Lung (tissue), 12 donors: ENCODE results near the gene CSRNP3. TPM values are rescaled to one million over a fixed set of nuclear protein-coding genes. Genes with fewer than 3 reads are reported as not detected.

Source experiments
- ATAC-seq: fragments of 200-7000 bp; cut with Tn5 transposase; one replicate; pipeline ENCODE4 v1.9.1; 2020; ENCODE audit warnings: moderate number of reproducible peaks; ENCODE audit not compliant: insufficient read depth, low FRiP score
- DNase-seq, 3 donors: peaks; one replicate each; pipeline ENCODE4 v3.0.0-alpha.2; 2013 to 2017
- H3K27ac ChIP-seq, 2 donors: one replicate each; pipeline ENCODE4 v1.5.1; 2013; ENCODE audit warnings: mild to moderate bottlenecking in 2 of 2, moderate library complexity in 2 of 2, control low read depth in 1 of 2, inconsistent platforms in 1 of 2, low read depth in 1 of 2, low read length in 1 of 2
- H3K27me3 ChIP-seq, 3 donors: one replicate each; pipeline ENCODE4 v1.5.1; 2013; ENCODE audit warnings: low read length in 2 of 3; ENCODE audit not compliant: control insufficient read depth in 3 of 3, insufficient read depth in 3 of 3
- H3K36me3 ChIP-seq, 4 donors: one replicate each; pipeline ENCODE4 v1.5.1; 2013; ENCODE audit warnings: low read length in 4 of 4, mild to moderate bottlenecking in 1 of 4, moderate library complexity in 1 of 4; ENCODE audit not compliant: control insufficient read depth in 4 of 4, insufficient read depth in 4 of 4
- H3K4me1 ChIP-seq, 5 donors: one replicate each; pipeline ENCODE4 v1.5.1; 2013; ENCODE audit warnings: low read length in 5 of 5, mild to moderate bottlenecking in 2 of 5, moderate library complexity in 1 of 5; ENCODE audit not compliant: control insufficient read depth in 5 of 5, insufficient read depth in 5 of 5
- H3K4me3 ChIP-seq: one replicate; pipeline ENCODE4 v1.5.1; 2013; ENCODE audit warnings: mild to moderate bottlenecking, control low read depth, moderate library complexity
- H3K9ac ChIP-seq, 2 donors: one replicate each; pipeline ENCODE4 v1.5.1; 2013; ENCODE audit warnings: low read length in 2 of 2, control low read depth in 1 of 2; ENCODE audit not compliant: insufficient read depth in 1 of 2
- H3K9me3 ChIP-seq, 4 donors: one replicate each; pipeline ENCODE4 v1.5.1; 2013; ENCODE audit warnings: low read length in 3 of 4, mild to moderate bottlenecking in 1 of 4, moderate library complexity in 1 of 4; ENCODE audit not compliant: control insufficient read depth in 4 of 4, insufficient read depth in 3 of 4
- CTCF ChIP-seq: IDR thresholded peaks from 2 replicates; pipeline ENCODE4 v1.5.1; 2012; ENCODE audit warnings: mild to moderate bottlenecking; ENCODE audit errors: control extremely low read depth, extremely low read depth
- WGBS, 2 donors: extraction: QIAGEN DNeasy Blood & Tissue Kit; methylation state at CpG; one replicate each; pipeline ENCODE4 v1.1.7; 2013; 5-methylcytosine and 5-hydroxymethylcytosine counted together
- polyA plus RNA-seq, 2 donors: library from polyadenylated mRNA; stranded (reverse); fragments of 200-250 nt; gene quantifications; one replicate each; pipeline ENCODE4 v1.2.1, GENCODE V29; 2013
- total RNA-seq, 2 donors: library from RNA; depleted of rRNA in 1 of 2; stranded (reverse); fragments of >200 nt in 1 of 2; gene quantifications; one replicate each; pipeline ENCODE4 v1.2.1, GENCODE V29; 2014 to 2021
- donor health status: control.
- donor health status: control.
- donor health status: Bipolar disorder and iron deficiency.
- donor health status: healthy.
- donor health status: DM: yes; HTN: yes; CAD: no.

CSRNP3 gene
- total and polyA plus RNA-seq, 4 donors: 0.25 to 8.7 (median 1.8) TPM

- Histone ChIP-seq H3K4me3 (no peak overlapping the region), H3K36me3 (no peaks in the 10 kb centered on the region), H3K27me3 (no peaks in the 10 kb centered on the region), H3K9ac (no peak overlapping the region), H3K4me1 (peaks cover 0 to 9% (median 2%) of the 10 kb centered on the region in 5 donors), H3K27ac (no peak overlapping the region), H3K9me3 (no peaks in the 10 kb centered on the region)
- ATAC-seq (peak; percentile 41), DNase-seq (peak in 1 of 3 donors; percentile 20)
- WGBS, 2 donors: 48 to 69% methylated on average over 3 of the region's 3 CpGs
- no peak for TF ChIP-seq CTCF
These were observed 112.9 kb downstream of the CSRNP3 start for GRCh38 chr2:165582409-165582808.

GRCh38 chr2:165582863-165583506 lies 113.5 kb downstream of the CSRNP3 start:
- no peaks in the 10 kb centered on the region for H3K27me3 ChIP-seq
- H3K4me1 ChIP-seq: peaks cover 0 to 9% (median 2%) of the 10 kb centered on the region in 5 donors
- TF ChIP-seq CTCF: no peak
- H3K9me3 ChIP-seq: no peaks in the 10 kb centered on the region
- H3K4me3 ChIP-seq: no peak overlapping the region
- ATAC-seq (no peak), DNase-seq (no peak)
- WGBS, 2 donors: 68 to 88% methylated on average over 1 of the region's 1 CpG
- no peaks in the 10 kb centered on the region for H3K36me3 ChIP-seq
- H3K9ac ChIP-seq: no peak overlapping the region
- no peak overlapping the region for H3K27ac ChIP-seq

GRCh38 chr2:165584126-165584654 lies 114.7 kb downstream of the CSRNP3 start:
- ATAC-seq (no peak), DNase-seq (peak in 2 of 3 donors; percentile 41 to 44)
- no peak for TF ChIP-seq CTCF
- Histone ChIP-seq H3K4me1 (peaks cover 0 to 9% (median 2%) of the 10 kb centered on the region in 5 donors), H3K36me3 (no peaks in the 10 kb centered on the region), H3K4me3 (no peak overlapping the region), H3K27me3 (no peaks in the 10 kb centered on the region), H3K27ac (no peak overlapping the region), H3K9me3 (no peaks in the 10 kb centered on the region), H3K9ac (no peak overlapping the region)
- 67 to 79% methylated on average over 3 of the region's 3 CpGs for WGBS, 2 donors
